OCI-LY1 (cell line): ENCODE data around the gene GRIA4.

ENCODE experiments used
- CTCF ChIP-seq: fragments of 200-600 bp; sonication (generic), shearing (Covaris generic); IDR thresholded peaks from 2 replicates; pipeline ENCODE4 v1.5.1; 2017; ENCODE audit warnings: mild to moderate bottlenecking, antibody characterized with exemption, low read length, moderate library complexity, mixed read lengths
- EZH2 ChIP-seq: fragments of 200-600 bp; sonication (generic), shearing (Covaris generic); IDR thresholded peaks from 2 replicates; pipeline ENCODE4 v1.8.0; 2017; ENCODE audit warnings: borderline replicate concordance, mixed run types, mild to moderate bottlenecking, antibody characterized with exemption, low read length, moderate library complexity, mixed read lengths

GRCh38 chr11:105618343-105618955 lies 8.6 kb downstream of the GRIA4 start:
- TF ChIP-seq CTCF (no peak), EZH2 (no peak)
